IMR-90 (cell line): ENCODE measurements around the gene KIF16B. TPM values are rescaled to one million over a fixed set of nuclear protein-coding genes. Genes with fewer than 3 reads are reported as not detected.

Experiments
- ATAC-seq: fragments of 200-7000 bp; cut with Tn5 transposase; 2 replicates; pipeline ENCODE4 v1.9.1; 2020; ENCODE audit warnings: low read depth, mild to moderate bottlenecking, moderate library complexity
- BruUV-seq: library from RNA; stranded (reverse); fragments of 400-500 nt; replicated peaks from 2 replicates; lab custom pipeline; 2021; lab: Mats Ljungman, UMichigan
- CTCF ChIA-PET: fragments of 300-600 bp; formaldehyde crosslinking; extraction: SDS; loops from one replicate; lab custom pipeline; 2021; ENCODE audit warnings: antibody characterized with exemption; lab: Yijun Ruan, JAX
- POLR2A ChIA-PET: fragments of 300-600 bp; sonication (Branson Sonifier 250); formaldehyde crosslinking; loops from one replicate; lab custom pipeline; 2022; ENCODE audit warnings: antibody characterized with exemption; ENCODE audit not compliant: unreplicated experiment; lab: Charles Lee
- DNase-seq: peaks from one replicate; pipeline ENCODE4 v3.0.0; 2013
- H2AFZ ChIP-seq: replicated peaks from 2 replicates; pipeline ENCODE3; 2013; ENCODE audit warnings: low read length, mild to moderate bottlenecking; ENCODE audit not compliant: poor library complexity
- H2AK5ac ChIP-seq: 2 replicates; pipeline ENCODE4 v1.6.1; 2013; ENCODE audit warnings: low read depth, low read length, inconsistent platforms
- H2AK9ac ChIP-seq: replicated peaks from 2 replicates; pipeline ENCODE3; 2013; ENCODE audit warnings: mild to moderate bottlenecking, low read depth, low read length, moderate library complexity; ENCODE audit not compliant: poor library complexity
- H2BK120ac ChIP-seq: 2 replicates; pipeline ENCODE4 v1.6.1; 2013; ENCODE audit warnings: low read depth, low read length, inconsistent platforms
- H2BK15ac ChIP-seq: 3 replicates; pipeline ENCODE4 v1.6.1; 2013; ENCODE audit warnings: low read depth, low read length, inconsistent platforms
- H2BK20ac ChIP-seq: 2 replicates; pipeline ENCODE4 v1.6.1; 2013; ENCODE audit warnings: low read depth, mild to moderate bottlenecking, inconsistent platforms, low read length, moderate library complexity
- H2BK5ac ChIP-seq: 2 replicates; pipeline ENCODE4 v1.6.1; 2013; ENCODE audit warnings: mild to moderate bottlenecking, low read depth, low read length, inconsistent platforms; ENCODE audit not compliant: poor library complexity, severe bottlenecking
- H3K14ac ChIP-seq: replicated peaks from 2 replicates; pipeline ENCODE4 v1.6.1; 2013; ENCODE audit warnings: low read depth, low read length, inconsistent platforms
- H3K18ac ChIP-seq: 2 replicates; pipeline ENCODE4 v1.6.1; 2013; ENCODE audit warnings: low read depth, low read length, control low read depth
- H3K23ac ChIP-seq: 2 replicates; pipeline ENCODE4 v1.6.1; 2013; ENCODE audit warnings: low read depth, low read length, inconsistent platforms
- H3K27ac ChIP-seq: 2 replicates; pipeline ENCODE4 v1.5.1; 2013; ENCODE audit warnings: mild to moderate bottlenecking, control low read depth, low read length; ENCODE audit not compliant: insufficient read depth
- H3K27me3 ChIP-seq: 2 replicates; pipeline ENCODE4 v1.6.1; 2013; ENCODE audit warnings: low read length; ENCODE audit not compliant: control insufficient read depth, insufficient read depth
- H3K36me3 ChIP-seq: 2 replicates; pipeline ENCODE4 v1.6.1; 2013; ENCODE audit warnings: low read length, mixed read lengths; ENCODE audit not compliant: control insufficient read depth, insufficient read depth
- H3K4ac ChIP-seq: 2 replicates; pipeline ENCODE4 v1.6.1; 2013; ENCODE audit warnings: low read depth, low read length, inconsistent platforms
- H3K4me1 ChIP-seq: 2 replicates; pipeline ENCODE4 v1.6.1; 2013; ENCODE audit warnings: low read length, mixed read lengths; ENCODE audit not compliant: control insufficient read depth, insufficient read depth
- H3K4me2 ChIP-seq: 2 replicates; pipeline ENCODE4 v1.6.1; 2013; ENCODE audit warnings: low read depth, mild to moderate bottlenecking, control low read depth, low read length, moderate library complexity
- H3K4me3 ChIP-seq: 2 replicates; pipeline ENCODE4 v1.5.1; 2013; ENCODE audit warnings: low read depth, mild to moderate bottlenecking, control low read depth, low read length, moderate library complexity; ENCODE audit not compliant: insufficient read depth
- H3K56ac ChIP-seq: 2 replicates; pipeline ENCODE4 v1.6.1; 2013; ENCODE audit warnings: low read length, inconsistent platforms; ENCODE audit not compliant: insufficient read depth; ENCODE audit errors: extremely low read depth
- H3K79me1 ChIP-seq, 2 experiments: 2 replicates each; pipeline ENCODE4 v1.6.1; 2013; ENCODE audit warnings: low read length in 2 of 2, inconsistent platforms in 1 of 2, low read depth in 1 of 2
- H3K9ac ChIP-seq: 2 replicates; pipeline ENCODE4 v1.6.1; 2013; ENCODE audit warnings: low read depth, low read length, control low read depth
- H3K9me1 ChIP-seq: 2 replicates; pipeline ENCODE4 v1.6.1; 2013; ENCODE audit warnings: low read length, inconsistent platforms; ENCODE audit not compliant: insufficient read depth
- H3K9me3 ChIP-seq: 2 replicates; pipeline ENCODE4 v1.6.1; 2013; ENCODE audit warnings: low read length; ENCODE audit not compliant: control insufficient read depth, insufficient read depth
- H4K20me1 ChIP-seq: 2 replicates; pipeline ENCODE4 v1.6.1; 2013; ENCODE audit warnings: low read length, inconsistent platforms; ENCODE audit not compliant: insufficient read depth
- H4K5ac ChIP-seq: 2 replicates; pipeline ENCODE4 v1.6.1; 2013; ENCODE audit warnings: mild to moderate bottlenecking, low read depth, low read length, control low read depth
- H4K8ac ChIP-seq, 2 experiments: 2 replicates each; pipeline ENCODE4 v1.6.1; 2013; ENCODE audit warnings: low read depth in 2 of 2, low read length in 2 of 2, control low read depth in 1 of 2, inconsistent platforms in 1 of 2
- H4K91ac ChIP-seq: 2 replicates; pipeline ENCODE4 v1.6.1; 2013; ENCODE audit warnings: low read depth, low read length, inconsistent platforms; ENCODE audit not compliant: insufficient read depth
- BHLHE40 ChIP-seq: fragments of 150-350 bp; IDR thresholded peaks from 2 replicates; pipeline ENCODE4 v1.6.1; 2016; ENCODE audit warnings: mild to moderate bottlenecking, low read depth, low read length
- CHD1 ChIP-seq: IDR thresholded peaks from 2 replicates; pipeline ENCODE4 v1.6.1; 2012; ENCODE audit warnings: low read depth, low read length, improper control_type of control experiment
- NFE2L2 ChIP-seq: fragments of 150-350 bp; IDR thresholded peaks from 2 replicates; pipeline ENCODE4 v1.6.1; 2016; ENCODE audit warnings: low read depth, mild to moderate bottlenecking, low read length
- WGBS, 2 experiments: methylation state at CpG; one replicate each; pipeline versions ENCODE4 v1.1.5 to v1.1.7; 2013; ENCODE audit warnings: missing lambda C conversion rate in 2 of 2; ENCODE audit not compliant: insufficient read length in 1 of 2; ENCODE audit errors: extremely low coverage in 2 of 2; 5-methylcytosine and 5-hydroxymethylcytosine counted together
- dilution Hi-C: fragments of 300-500 bp; cut with HindIII; formaldehyde crosslinking; loops from one replicate; pipeline ENCODE4 v1.14.3; 2018; ENCODE audit warnings: low sequenced_read_pairs; ENCODE audit not compliant: unreplicated experiment
- in situ Hi-C: fragments of 300-500 bp; cut with MboI; formaldehyde crosslinking; loops from 3 replicates; pipeline ENCODE4 v1.14.3; 2019; ENCODE audit warnings: low sequenced_read_pairs, inconsistent platforms, mixed read lengths
- intact Hi-C: fragments of 100-400 bp; cut with micrococcal nuclease; formaldehyde crosslinking; loops from 2 replicates; pipeline ENCODE4 v1.10.0; 2022
- polyA plus RNA-seq, 3 experiments: library from polyadenylated mRNA; depleted of rRNA; stranded (reverse); fragments of >200 nt; gene quantifications; 2 replicates each; pipeline ENCODE4 v1.2.3, GENCODE V29; 2012; ENCODE audit warnings: low replicate concordance in 1 of 3
- total RNA-seq: library from RNA; depleted of rRNA; stranded (reverse); fragments of >200 nt; gene quantifications from 2 replicates; pipeline ENCODE4 v1.2.3, GENCODE V29; 2012
- TF ChIP-seq, protein P1 (sequence below): fragments of 150-350 bp; IDR thresholded peaks from 2 replicates; pipeline ENCODE4 v1.6.1; 2016; ENCODE audit warnings: low read depth, mild to moderate bottlenecking, low read length, moderate library complexity, borderline replicate concordance
- TF ChIP-seq, protein P2 (sequence below): fragments of 150-350 bp; IDR thresholded peaks from 2 replicates; pipeline ENCODE4 v1.6.1; 2017; ENCODE audit warnings: mild to moderate bottlenecking, antibody characterized with exemption, low read length, low read depth

The KIF16B gene
- total and polyA plus RNA-seq, 2 of the 4 experiments (the other 2 are of a cell fraction), result 4.7 to 10.0 TPM

DNA sequence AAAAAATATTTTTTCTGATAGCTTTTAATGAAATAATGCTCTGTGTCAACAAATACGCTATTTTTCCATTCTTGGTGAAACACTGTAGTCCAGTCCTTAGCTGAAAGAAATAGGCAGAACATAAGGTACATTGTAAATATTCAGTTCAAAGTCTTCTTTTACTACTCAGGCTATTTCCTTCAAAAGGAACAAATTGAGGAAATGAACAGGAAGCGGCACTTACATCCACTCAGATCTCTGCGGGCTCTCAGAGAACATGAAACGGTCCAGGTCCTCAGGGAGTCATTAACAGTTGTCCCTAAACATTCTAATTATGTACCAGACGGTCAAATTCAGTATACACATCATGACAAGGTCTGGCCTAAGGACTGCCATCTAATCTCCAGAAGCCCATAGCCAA, 212.6 kb downstream of the KIF16B start:
- no peak overlapping the region for H3K56ac ChIP-seq
- H4K5ac ChIP-seq, result no peak overlapping the region
- intact Hi-C loops, result no loop called here
- WGBS, 2 experiments, result 100% methylated on average over 1 of the region's 5 CpGs; no CpG with 5 or more reads in 1 of the 2 experiments
- ChIA-PET CTCF (interaction anchor here (0.6 kb wide), 1 partner anchor 1093 kb away, joined by 3 read pairs; no protein-coding TSS in a partner anchor), POLR2A (no interaction called here)
- no peak overlapping the region for H2BK15ac ChIP-seq
- no TSS peak for BruUV-seq
- no peaks in the 10 kb centered on the region for H3K4me1 ChIP-seq
- no peak overlapping the region for H2AFZ ChIP-seq
- no peak overlapping the region for H3K27ac ChIP-seq
- dilution Hi-C loops, result no loop called here
- TF ChIP-seq BHLHE40 (no peak), NFE2L2 (no peak), CHD1 (no peak)
- TF ChIP-seq, protein P1, sequence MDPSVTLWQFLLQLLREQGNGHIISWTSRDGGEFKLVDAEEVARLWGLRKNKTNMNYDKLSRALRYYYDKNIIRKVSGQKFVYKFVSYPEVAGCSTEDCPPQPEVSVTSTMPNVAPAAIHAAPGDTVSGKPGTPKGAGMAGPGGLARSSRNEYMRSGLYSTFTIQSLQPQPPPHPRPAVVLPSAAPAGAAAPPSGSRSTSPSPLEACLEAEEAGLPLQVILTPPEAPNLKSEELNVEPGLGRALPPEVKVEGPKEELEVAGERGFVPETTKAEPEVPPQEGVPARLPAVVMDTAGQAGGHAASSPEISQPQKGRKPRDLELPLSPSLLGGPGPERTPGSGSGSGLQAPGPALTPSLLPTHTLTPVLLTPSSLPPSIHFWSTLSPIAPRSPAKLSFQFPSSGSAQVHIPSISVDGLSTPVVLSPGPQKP, result no peak
- TF ChIP-seq, protein P2, sequence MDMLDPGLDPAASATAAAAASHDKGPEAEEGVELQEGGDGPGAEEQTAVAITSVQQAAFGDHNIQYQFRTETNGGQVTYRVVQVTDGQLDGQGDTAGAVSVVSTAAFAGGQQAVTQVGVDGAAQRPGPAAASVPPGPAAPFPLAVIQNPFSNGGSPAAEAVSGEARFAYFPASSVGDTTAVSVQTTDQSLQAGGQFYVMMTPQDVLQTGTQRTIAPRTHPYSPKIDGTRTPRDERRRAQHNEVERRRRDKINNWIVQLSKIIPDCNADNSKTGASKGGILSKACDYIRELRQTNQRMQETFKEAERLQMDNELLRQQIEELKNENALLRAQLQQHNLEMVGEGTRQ, result no peak
- H2AK9ac ChIP-seq, result no peak overlapping the region
- H3K18ac ChIP-seq, result no peak overlapping the region
- H3K9me1 ChIP-seq, result no peaks in the 10 kb centered on the region
- no peaks in the 10 kb centered on the region for H3K79me1 ChIP-seq
- H3K27me3 ChIP-seq, result no peaks in the 10 kb centered on the region
- no peak overlapping the region for H4K91ac ChIP-seq
- no peak overlapping the region for H2BK5ac ChIP-seq
- no peak overlapping the region for H3K4ac ChIP-seq
- H2BK20ac ChIP-seq, result no peak overlapping the region
- H2AK5ac ChIP-seq, result no peak overlapping the region
- no peaks in the 10 kb centered on the region for H4K20me1 ChIP-seq
- no peak overlapping the region for H2BK120ac ChIP-seq
- no peak overlapping the region for H4K8ac ChIP-seq
- H3K36me3 ChIP-seq, result no peaks in the 10 kb centered on the region
- H3K9me3 ChIP-seq, result no peaks in the 10 kb centered on the region
- no peak overlapping the region for H3K9ac ChIP-seq
- no peak overlapping the region for H3K23ac ChIP-seq
- no peak overlapping the region for H3K4me2 ChIP-seq
- ATAC-seq (no peak), DNase-seq (no peak)
- in situ Hi-C loops, result no loop called here
- H3K4me3 ChIP-seq, result no peak overlapping the region
- H3K14ac ChIP-seq, result no peak overlapping the region
